ENCODE results near the gene AFDN. TPM values are rescaled to one million over a fixed set of nuclear protein-coding genes. Genes with fewer than 3 reads are reported as not detected.

AFDN gene
- total RNA-seq, 1 experiment from 2014 or later, result 107 TPM

- no peak for TF ChIP-seq EZH2 (IDR thresholded peaks at IDR 0.05; ENCODE audit: borderline replicate concordance, low read depth, low read length, poor library complexity, severe bottlenecking)
- TF ChIP-seq CTCF (conservative IDR thresholded peaks at IDR 0.05; ENCODE audit: low read depth, low read length), result no peak
- H3K36me3 ChIP-seq (ENCODE audit: insufficient read depth, low read length, poor library complexity, severe bottlenecking), result no peaks in the 10 kb centered on the region
- no TSS peak for BruUV-seq (replicated peaks)
- H3K4me3 ChIP-seq (ENCODE audit: low read depth, low read length, poor library complexity, severe bottlenecking), result peak overlapping the region; percentile 97
- no peak overlapping the region for H3K27ac ChIP-seq (ENCODE audit: low read depth, low read length, poor library complexity, severe bottlenecking)
- intact Hi-C loops (cut with micrococcal nuclease; ENCODE audit: unreplicated experiment), result loop anchor here (5.0 kb wide), 1 partner anchor 70 kb away; no protein-coding TSS in a partner anchor
- DNase-seq (ENCODE audit: low spot score), result peak; percentile 56
- no peaks in the 10 kb centered on the region for H3K9me3 ChIP-seq (ENCODE audit: low read depth, low read length, poor library complexity, severe bottlenecking)
- CTCF ChIA-PET, result no interaction called here
- H3K4me1 ChIP-seq (ENCODE audit: insufficient read depth, low read length, poor library complexity, severe bottlenecking), result peaks cover 28% of the 10 kb centered on the region
- POLR2A ChIA-PET (ENCODE audit: low non-redundant PET), result no interaction called here
- no peaks in the 10 kb centered on the region for H3K27me3 ChIP-seq (replicated peaks; ENCODE audit: insufficient read depth, low read depth, low read length, poor library complexity)
These were observed 1.0 kb downstream of the AFDN start for GRCh38 chr6:167827583-167828324.

- no peaks in the 10 kb centered on the region for H3K9me3 ChIP-seq (ENCODE audit: low read depth, low read length, poor library complexity, severe bottlenecking)
- H3K36me3 ChIP-seq (ENCODE audit: insufficient read depth, low read length, poor library complexity, severe bottlenecking), result no peaks in the 10 kb centered on the region
- H3K4me1 ChIP-seq (ENCODE audit: insufficient read depth, low read length, poor library complexity, severe bottlenecking), result peaks cover 28% of the 10 kb centered on the region
- TF ChIP-seq EZH2 (IDR thresholded peaks at IDR 0.05; ENCODE audit: borderline replicate concordance, low read depth, low read length, poor library complexity, severe bottlenecking) (no peak), CTCF (conservative IDR thresholded peaks at IDR 0.05; ENCODE audit: low read depth, low read length) (no peak)
- H3K27me3 ChIP-seq (replicated peaks; ENCODE audit: insufficient read depth, low read depth, low read length, poor library complexity), result no peaks in the 10 kb centered on the region
- CTCF ChIA-PET, result no interaction called here
- peak overlapping the region; percentile 97 for H3K4me3 ChIP-seq (ENCODE audit: low read depth, low read length, poor library complexity, severe bottlenecking)
- intact Hi-C loops (cut with micrococcal nuclease; ENCODE audit: unreplicated experiment), result loop anchor here (5.0 kb wide), 1 partner anchor 69 kb away; no protein-coding TSS in a partner anchor
- POLR2A ChIA-PET (ENCODE audit: low non-redundant PET), result no interaction called here
- TSS peak; percentile 39 for BruUV-seq (replicated peaks)
- H3K27ac ChIP-seq (ENCODE audit: low read depth, low read length, poor library complexity, severe bottlenecking), result no peak overlapping the region
- no peak for DNase-seq (ENCODE audit: low spot score)
These were observed 1.7 kb downstream of the AFDN start for GRCh38 chr6:167828325-167828956.

DNA sequence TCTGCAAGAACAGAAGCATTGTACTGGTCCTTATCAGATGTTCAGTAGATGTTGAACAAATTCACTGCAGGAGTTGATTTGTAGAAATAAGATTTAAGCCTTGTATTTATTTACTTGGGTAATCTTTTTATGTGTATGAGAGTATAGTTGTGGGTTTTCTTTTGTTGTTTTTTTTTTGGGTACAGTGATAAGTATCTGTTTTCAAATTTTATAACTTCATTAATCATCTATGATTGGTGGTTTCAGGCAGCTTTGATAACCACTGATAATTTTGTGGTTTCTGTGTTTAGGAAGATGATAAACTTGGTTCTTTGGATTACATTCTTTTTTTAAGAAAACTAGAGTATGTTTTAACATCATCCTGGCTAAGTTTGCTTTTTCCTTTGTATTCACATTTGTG is 2.8 kb downstream of the AFDN start:
- POLR2A ChIA-PET (ENCODE audit: low non-redundant PET), result no interaction called here
- Histone ChIP-seq H3K4me3 (ENCODE audit: low read depth, low read length, poor library complexity, severe bottlenecking) (no peak overlapping the region), H3K27me3 (replicated peaks; ENCODE audit: insufficient read depth, low read depth, low read length, poor library complexity) (no peaks in the 10 kb centered on the region), H3K27ac (ENCODE audit: low read depth, low read length, poor library complexity, severe bottlenecking) (no peak overlapping the region), H3K9me3 (ENCODE audit: low read depth, low read length, poor library complexity, severe bottlenecking) (no peaks in the 10 kb centered on the region), H3K36me3 (ENCODE audit: insufficient read depth, low read length, poor library complexity, severe bottlenecking) (no peaks in the 10 kb centered on the region), H3K4me1 (ENCODE audit: insufficient read depth, low read length, poor library complexity, severe bottlenecking) (peaks cover 28% of the 10 kb centered on the region)
- DNase-seq (ENCODE audit: low spot score), result no peak
- CTCF ChIA-PET, result no interaction called here
- TF ChIP-seq CTCF (conservative IDR thresholded peaks at IDR 0.05; ENCODE audit: low read depth, low read length) (no peak), EZH2 (IDR thresholded peaks at IDR 0.05; ENCODE audit: borderline replicate concordance, low read depth, low read length, poor library complexity, severe bottlenecking) (no peak)
- intact Hi-C loops (cut with micrococcal nuclease; ENCODE audit: unreplicated experiment), result loop anchor here (5.0 kb wide), 1 partner anchor 68 kb away; no protein-coding TSS in a partner anchor
- BruUV-seq (replicated peaks), result no TSS peak
